Rectal smooth muscle tissue (tissue), 1 donor: Measurements from ENCODE around the gene MORN3.

Source experiments
- H3K27ac ChIP-seq: one replicate; pipeline ENCODE4 v1.7.0; 2013; ENCODE audit warnings: low read depth, low read length, inconsistent platforms
- H3K27me3 ChIP-seq: one replicate; pipeline ENCODE4 v1.7.0; 2013; ENCODE audit warnings: low read length; ENCODE audit not compliant: control insufficient read depth, insufficient read depth
- H3K36me3 ChIP-seq: one replicate; pipeline ENCODE4 v1.7.0; 2013; ENCODE audit warnings: low read length; ENCODE audit not compliant: control insufficient read depth, insufficient read depth
- H3K4me1 ChIP-seq: one replicate; pipeline ENCODE4 v1.7.0; 2013; ENCODE audit warnings: low read length; ENCODE audit not compliant: control insufficient read depth, insufficient read depth
- H3K4me3 ChIP-seq: one replicate; pipeline ENCODE4 v1.7.0; 2013; ENCODE audit warnings: low read length
- H3K9ac ChIP-seq: one replicate; pipeline ENCODE4 v1.7.0; 2013; ENCODE audit warnings: low read length

Gene MORN3

GRCh38 chr12:121603581-121603980, 65.9 kb downstream of the MORN3 start:
- Histone ChIP-seq H3K9ac (no peak overlapping the region), H3K36me3 (no peaks in the 10 kb centered on the region), H3K4me1 (no peaks in the 10 kb centered on the region), H3K27ac (no peak overlapping the region), H3K4me3 (no peak overlapping the region), H3K27me3 (no peaks in the 10 kb centered on the region)

DNA sequence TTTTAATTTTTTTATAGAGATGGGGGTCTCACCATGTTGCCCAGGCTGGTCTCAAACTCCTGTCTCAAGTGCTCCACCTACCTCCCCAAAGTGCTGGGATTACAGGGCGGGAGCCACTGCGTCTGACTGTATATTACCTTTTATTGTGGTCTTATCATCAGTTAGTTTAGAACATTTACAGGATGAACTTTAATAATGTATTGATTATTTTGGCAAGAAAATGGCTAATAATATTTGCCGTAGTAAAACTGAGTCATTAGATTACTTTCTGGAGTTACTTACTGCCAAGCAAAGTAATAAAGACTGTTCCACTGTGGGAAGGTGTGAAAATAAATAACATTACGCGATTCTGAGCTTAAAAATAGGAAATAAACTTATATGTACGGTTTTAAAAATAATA, 66.7 kb downstream of the MORN3 start:
- Histone ChIP-seq H3K4me3 (no peak overlapping the region), H3K27me3 (no peaks in the 10 kb centered on the region), H3K9ac (no peak overlapping the region), H3K4me1 (no peaks in the 10 kb centered on the region), H3K27ac (no peak overlapping the region), H3K36me3 (no peaks in the 10 kb centered on the region)

DNA sequence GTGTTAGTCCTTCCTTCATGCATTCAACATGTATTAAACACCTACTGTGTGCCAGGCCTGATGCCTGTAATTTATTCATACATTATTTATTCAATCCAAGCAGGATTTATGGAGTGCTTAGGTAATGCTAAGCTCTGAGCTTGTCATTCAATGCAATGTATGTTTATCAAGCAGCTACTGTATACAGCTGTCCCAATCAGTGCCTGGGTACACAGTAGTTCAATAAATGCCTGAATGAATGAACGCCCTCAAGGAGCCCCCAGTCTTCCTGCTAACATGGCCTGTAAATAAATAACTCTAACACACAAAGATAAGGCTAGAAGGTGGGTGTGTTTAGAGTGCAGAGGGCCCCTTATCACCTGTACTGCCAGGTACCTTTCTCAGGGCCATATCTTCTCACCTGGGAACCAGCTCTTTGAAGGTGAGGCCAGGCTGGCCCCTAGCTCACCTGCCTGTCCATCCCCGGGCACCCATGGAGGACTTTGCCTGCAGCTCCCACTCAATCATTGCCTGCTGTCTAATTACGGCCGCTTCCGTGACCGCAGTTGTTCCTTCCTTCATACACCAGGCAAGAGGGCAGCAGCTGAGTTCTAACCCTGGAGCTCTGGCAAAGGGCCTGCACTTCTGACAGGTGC, 68.6 kb downstream of the MORN3 start:
- H3K9ac ChIP-seq, result no peak overlapping the region
- H3K4me1 ChIP-seq, result no peaks in the 10 kb centered on the region
- no peaks in the 10 kb centered on the region for H3K27me3 ChIP-seq
- no peak overlapping the region for H3K27ac ChIP-seq
- H3K36me3 ChIP-seq, result no peaks in the 10 kb centered on the region
- no peak overlapping the region for H3K4me3 ChIP-seq
